Thyroid gland (tissue), 4 donors: ENCODE results near the gene TEKT2. TPM values are rescaled to one million over a fixed set of nuclear protein-coding genes. Genes with fewer than 3 reads are reported as not detected.

Experiments
- DNase-seq, 2 donors: peaks; one replicate each; pipeline ENCODE4 v3.0.0-alpha.2; 2019
- H3K27ac ChIP-seq, 3 donors: fragments of 200-600 bp; sonication (generic); 1 replicate in 2 of 3; 2 replicates in 1 of 3; pipeline ENCODE4 v1.5.1; 2016 to 2019; ENCODE audit warnings: mild to moderate bottlenecking in 1 of 3, moderate library complexity in 1 of 3
- H3K27me3 ChIP-seq: fragments of 200-600 bp; sonication (generic); one replicate; pipeline ENCODE4 v1.5.1; 2019
- H3K36me3 ChIP-seq, 2 donors: fragments of 200-600 bp; sonication (generic); one replicate each; pipeline ENCODE4 v1.5.1; 2016 to 2019
- H3K4me1 ChIP-seq, 2 donors: fragments of 200-600 bp; sonication (generic); one replicate each; pipeline ENCODE4 v1.5.1; 2017 to 2019
- H3K4me3 ChIP-seq, 3 donors: fragments of 200-600 bp; sonication (generic); replicated peaks in 1 of 3; 1 replicate in 2 of 3; 2 replicates in 1 of 3; pipeline ENCODE4 v1.5.1; 2016; ENCODE audit warnings: mild to moderate bottlenecking in 1 of 3
- H3K9me3 ChIP-seq: fragments of 200-600 bp; sonication (generic); one replicate; pipeline ENCODE4 v1.5.1; 2017
- CTCF ChIP-seq, 6 experiments: fragments of 200-600 bp in 3 of 6; fragments of 450-650 bp in 3 of 6; sonication (generic) in 3 of 6; IDR thresholded peaks; one replicate each; pipeline ENCODE4 v1.5.1; 2016 to 2019; ENCODE audit warnings: antibody characterized with exemption in 6 of 6, mild to moderate bottlenecking in 2 of 6, inconsistent platforms in 1 of 6, moderate library complexity in 1 of 6
- POLR2A ChIP-seq, 2 donors: fragments of 450-650 bp; IDR thresholded peaks; one replicate each; pipeline ENCODE4 v1.6.1; 2017; ENCODE audit warnings: antibody characterized with exemption in 2 of 2, mild to moderate bottlenecking in 2 of 2, moderate library complexity in 1 of 2
- WGBS, 2 donors: methylation state at CpG; one replicate each; pipeline ENCODE4 v1.1.5; 2017; 5-methylcytosine and 5-hydroxymethylcytosine counted together
- intact Hi-C: fragments of 100-400 bp; cut with DNase I; formaldehyde crosslinking; loops from one replicate; pipeline ENCODE4 v1.15.1; 2023
- total RNA-seq, 4 donors: library from RNA; depleted of rRNA; stranded (reverse); fragments of >200 nt; gene quantifications; one replicate each; pipeline ENCODE4 v1.2.3, GENCODE V29; 2016

Gene TEKT2
- total RNA-seq, 4 donors from 2014 or later: 0.89 to 4.0 (median 1.9) TPM

- peak overlapping the region; percentile 47 to 82 (median 78) for H3K27ac ChIP-seq
- WGBS, 2 donors: 89 to 92% methylated on average over 9 of the region's 9 CpGs
Observed at GRCh38 chr1:36092798-36093185, 8.9 kb downstream of the TEKT2 start.

GRCh38 chr1:36093226-36093625, 9.3 kb downstream of the TEKT2 start:
- WGBS, 2 donors: 81% methylated on average over 6 to 7 of the region's 7 CpGs
- H3K9me3 ChIP-seq: no peaks in the 10 kb centered on the region
- H3K27me3 ChIP-seq: no peaks in the 10 kb centered on the region
- H3K27ac ChIP-seq: peak overlapping the region; percentile 47 to 82 (median 78)
- H3K36me3 ChIP-seq: peaks cover 11 to 21% of the 10 kb centered on the region in 2 donors
- intact Hi-C loops: loop anchor here (10.0 kb wide), 1 partner anchor 332 kb away; no protein-coding TSS in a partner anchor
- H3K4me3 ChIP-seq: no peak overlapping the region
- H3K4me1 ChIP-seq: peaks cover 38 to 61% of the 10 kb centered on the region in 2 donors
- TF ChIP-seq CTCF (IDR thresholded peaks at IDR 0.05): no peak
- TF ChIP-seq POLR2A (IDR thresholded peaks at IDR 0.05): no peak
- peak in 1 of 2 donors; percentile 5 for DNase-seq

More at GRCh38 chr1:36092798-36093185, 8.9 kb downstream of the TEKT2 start:
- no peaks in the 10 kb centered on the region for H3K27me3 ChIP-seq
- H3K4me1 ChIP-seq: peaks cover 39 to 65% of the 10 kb centered on the region in 2 donors
- H3K4me3 ChIP-seq: no peak overlapping the region
- no peak for DNase-seq
- TF ChIP-seq CTCF (IDR thresholded peaks at IDR 0.05) (no peak), POLR2A (IDR thresholded peaks at IDR 0.05) (no peak)
- intact Hi-C loops: loop anchor here (10.0 kb wide), 1 partner anchor 332 kb away; no protein-coding TSS in a partner anchor
- H3K9me3 ChIP-seq: no peaks in the 10 kb centered on the region
- H3K36me3 ChIP-seq: peaks cover 11 to 21% of the 10 kb centered on the region in 2 donors

GRCh38 chr1:36093929-36094328, 10.0 kb downstream of the TEKT2 start:
- Histone ChIP-seq H3K4me1 (peaks cover 35 to 58% of the 10 kb centered on the region in 2 donors), H3K27me3 (no peaks in the 10 kb centered on the region), H3K9me3 (no peaks in the 10 kb centered on the region), H3K4me3 (no peak overlapping the region), H3K36me3 (peaks cover 11 to 21% of the 10 kb centered on the region in 2 donors), H3K27ac (peak overlapping the region; percentile 77 to 82 (median 78))
- peak; percentile 89 to 93 for DNase-seq
- 46 to 51% methylated on average over 3 of the region's 3 CpGs for WGBS, 2 donors
- TF ChIP-seq CTCF (IDR thresholded peaks at IDR 0.05) (no peak), POLR2A (IDR thresholded peaks at IDR 0.05) (no peak)
- intact Hi-C loops: loop anchor here (10.0 kb wide), 1 partner anchor 331 kb away; no protein-coding TSS in a partner anchor

GRCh38 chr1:36094621-36095061, 10.7 kb downstream of the TEKT2 start:
- H3K27me3 ChIP-seq: no peaks in the 10 kb centered on the region
- no peak overlapping the region for H3K4me3 ChIP-seq
- no peaks in the 10 kb centered on the region for H3K9me3 ChIP-seq
- peak overlapping the region; percentile 77 to 82 (median 78) for H3K27ac ChIP-seq
- WGBS, 2 donors: 65 to 69% methylated on average over 5 to 8 of the region's 8 CpGs
- peaks cover 11 to 21% of the 10 kb centered on the region in 2 donors for H3K36me3 ChIP-seq
- intact Hi-C loops: loop anchor here (5.0 to 10.0 kb wide), 4 partner anchors 43 to 330 kb away; no protein-coding TSS in a partner anchor
- peak; percentile 62 to 70 for DNase-seq
- H3K4me1 ChIP-seq: peaks cover 31 to 55% of the 10 kb centered on the region in 2 donors
- TF ChIP-seq POLR2A (IDR thresholded peaks at IDR 0.05): no peak
- no peak for TF ChIP-seq CTCF (IDR thresholded peaks at IDR 0.05)

GRCh38 chr1:36095760-36096405, 12.0 kb downstream of the TEKT2 start:
- H3K4me3 ChIP-seq: no peak overlapping the region

More at GRCh38 chr1:36095760-36096405, 12.0 kb downstream of the TEKT2 start:
- intact Hi-C loops: loop anchor here (5.0 to 10.0 kb wide), 4 partner anchors 41 to 329 kb away; no protein-coding TSS in a partner anchor
- 53 to 71% methylated on average over 11 to 15 of the region's 15 CpGs for WGBS, 2 donors
- peaks cover 27 to 52% of the 10 kb centered on the region in 2 donors for H3K4me1 ChIP-seq
- H3K27me3 ChIP-seq: no peaks in the 10 kb centered on the region
- H3K36me3 ChIP-seq: peaks cover 11 to 21% of the 10 kb centered on the region in 2 donors
- no peaks in the 10 kb centered on the region for H3K9me3 ChIP-seq
- DNase-seq: peak in 1 of 2 donors; percentile 28
- TF ChIP-seq CTCF (IDR thresholded peaks at IDR 0.05): no peak
- TF ChIP-seq POLR2A (IDR thresholded peaks at IDR 0.05): no peak
- H3K27ac ChIP-seq: peak overlapping the region; percentile 77 to 82 (median 78)
